ENCODE measurements around the gene ADAMTS4. TPM values are rescaled to one million over a fixed set of nuclear protein-coding genes. Genes with fewer than 3 reads are reported as not detected.
A peak's percentile ranks its signal among the peaks of the same experiment; 100 is the strongest.

The ADAMTS4 gene
- total RNA-seq, 1 donor from 2014 or later: 0.41 TPM

DNA sequence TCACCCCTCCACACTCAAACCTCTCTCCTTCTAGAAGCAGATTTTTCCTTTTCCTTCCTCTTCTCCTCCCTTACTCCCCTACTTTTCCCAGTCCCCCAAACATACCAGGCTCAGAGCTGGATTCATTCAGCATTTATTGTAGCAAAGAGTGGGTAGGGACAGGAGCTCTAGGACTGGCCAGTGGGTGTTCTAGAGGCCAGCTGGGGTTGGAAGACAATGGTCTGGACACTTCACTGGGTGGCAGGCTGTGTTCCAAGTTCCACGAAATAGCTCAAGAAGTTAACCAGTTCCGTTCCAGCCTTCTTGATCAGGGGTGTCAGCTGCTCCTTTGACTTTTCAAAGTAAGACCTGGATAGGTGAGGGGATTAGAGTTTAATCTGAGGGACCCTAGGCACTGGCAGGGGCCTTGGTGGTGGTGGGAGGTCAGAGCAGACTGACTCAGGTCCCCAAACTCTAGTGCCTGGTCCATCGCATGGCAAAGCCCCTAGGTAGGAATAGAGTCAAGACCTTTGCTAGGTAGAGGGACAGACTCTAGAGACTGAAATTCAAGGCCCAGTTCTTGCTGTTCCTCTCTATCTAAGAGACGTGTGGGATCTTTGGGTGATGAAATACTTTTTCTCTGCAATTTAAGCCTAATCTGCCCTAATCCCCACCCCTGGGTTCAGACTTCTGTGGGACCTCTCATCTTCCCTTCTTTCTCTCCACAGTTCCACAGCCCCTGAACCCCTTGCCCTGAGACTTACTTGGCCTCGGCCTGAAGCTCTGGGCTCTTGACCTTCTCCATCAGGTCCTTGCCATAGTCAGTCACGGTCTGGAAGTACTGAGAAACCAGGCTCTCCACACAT, 23.5 kb upstream of the ADAMTS4 start:
- DNase-seq (ENCODE audit: low spot score in 2 of 2) (no peak), FAIRE-seq (no peak)

DNA sequence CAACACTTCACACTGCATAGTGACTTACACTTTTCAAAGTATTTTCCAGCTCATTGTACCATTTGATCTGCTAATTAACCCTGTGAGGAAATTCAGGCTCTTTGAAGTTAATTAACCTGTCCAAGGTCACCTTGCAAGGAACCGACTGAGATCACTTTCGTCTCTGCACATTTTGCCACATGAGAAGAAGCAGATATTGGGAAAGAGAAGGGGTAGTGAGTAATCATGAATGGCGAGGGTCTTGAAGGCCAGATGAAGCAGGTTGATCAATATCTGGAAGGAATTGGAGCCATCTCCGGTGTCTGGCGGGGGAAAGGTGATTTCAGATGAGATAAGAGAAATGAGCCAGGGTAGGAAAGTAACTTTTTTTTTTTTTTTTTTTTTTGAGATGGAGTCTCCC, 21.1 kb upstream of the ADAMTS4 start:
- FAIRE-seq (no peak), DNase-seq (ENCODE audit: low spot score in 2 of 2) (no peak)

DNA sequence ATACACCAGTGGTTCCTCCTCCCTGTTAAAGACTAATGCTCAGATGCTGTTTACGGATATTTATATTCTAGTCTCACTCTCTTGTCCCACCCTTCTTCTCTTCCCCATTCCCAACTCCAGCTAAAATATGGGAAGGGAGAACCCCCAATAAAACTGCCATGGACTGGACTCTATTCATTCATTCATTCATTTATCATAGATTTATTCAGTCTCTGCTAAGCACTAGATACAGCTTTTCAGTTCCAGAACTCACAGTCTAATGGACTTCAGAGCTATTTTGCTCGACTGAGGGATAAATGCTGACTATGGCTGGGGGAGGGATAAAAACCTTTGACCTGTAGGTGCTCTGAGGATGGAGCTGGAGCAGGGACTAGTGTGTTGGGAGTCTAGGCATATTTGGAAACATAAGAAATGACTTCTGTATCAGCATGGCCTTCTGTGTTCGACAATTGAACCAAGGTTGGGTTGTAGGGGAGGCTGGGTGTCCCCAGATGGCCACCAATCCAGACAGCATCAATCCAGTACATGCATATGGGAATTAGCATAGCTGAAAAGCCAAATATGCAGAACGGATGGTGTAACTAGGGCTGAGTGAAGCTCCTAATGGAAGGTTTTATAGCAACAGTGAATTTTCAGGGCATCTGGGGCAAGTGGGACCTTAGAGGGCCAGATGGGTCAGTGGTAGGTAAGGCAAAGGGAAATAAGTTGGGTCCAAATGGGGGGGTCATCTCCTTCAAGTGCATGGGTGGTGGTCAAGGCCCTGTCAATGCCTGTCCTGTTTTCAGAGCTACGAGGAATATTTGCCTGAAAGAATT, 20.4 kb upstream of the ADAMTS4 start:
- no peak for DNase-seq (ENCODE audit: low spot score in 2 of 2)
- FAIRE-seq: no peak

- no peak for DNase-seq (ENCODE audit: low spot score in 2 of 2)
- FAIRE-seq: no peak
These were observed 19.6 kb upstream of the ADAMTS4 start for GRCh38 chr1:161218301-161219077.

DNA sequence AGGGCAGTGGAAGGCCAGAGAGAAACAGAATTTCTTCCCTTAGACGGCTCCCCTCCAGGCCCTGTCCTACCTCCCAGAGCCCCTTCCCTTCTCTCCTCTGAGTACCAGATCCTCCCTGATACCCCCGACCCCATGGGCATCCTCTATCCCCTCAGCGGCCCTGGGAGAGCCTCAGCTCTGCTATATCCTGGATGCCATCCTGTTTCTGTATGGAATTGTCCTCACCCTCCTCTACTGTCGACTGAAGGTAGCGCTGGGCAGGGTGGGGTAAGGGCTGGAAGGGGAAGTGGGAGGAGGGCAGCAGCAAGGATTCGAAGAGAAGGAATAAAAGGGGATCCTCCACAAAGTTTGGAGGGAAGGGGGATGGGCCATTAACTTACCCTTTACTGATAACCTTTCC, 19.0 kb upstream of the ADAMTS4 start:
- DNase-seq (ENCODE audit: low spot score in 2 of 2) (no peak), FAIRE-seq (no peak)

GRCh38 chr1:161216945-161217712, 18.3 kb upstream of the ADAMTS4 start:
- FAIRE-seq (no peak), DNase-seq (ENCODE audit: low spot score in 2 of 2) (no peak)

DNA sequence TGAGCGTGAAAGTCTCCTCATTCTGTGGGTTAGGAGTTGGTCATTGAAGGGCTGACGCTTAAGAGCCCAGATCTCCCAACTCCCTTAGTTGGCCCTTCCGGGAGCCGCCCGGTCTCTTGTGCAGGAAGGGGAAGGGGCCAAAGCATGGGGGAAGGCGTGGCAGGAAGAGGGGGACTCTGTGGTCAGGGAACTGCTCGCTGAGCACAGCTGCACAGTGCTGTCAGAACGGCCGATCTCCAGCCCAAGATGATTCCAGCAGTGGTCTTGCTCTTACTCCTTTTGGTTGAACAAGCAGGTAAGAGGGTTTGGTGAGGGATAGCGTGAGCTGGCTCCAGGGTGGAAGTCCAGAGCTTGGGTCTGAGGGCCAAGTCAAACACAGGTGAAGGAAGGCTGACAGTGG, 16.2 kb upstream of the ADAMTS4 start, which contains the start of gene FCER1G:
FCER1G (plus strand) TSS at position 220 of the 400 bp plus-strand sequence; CDS start at position 247, 27 bp downstream.
- FAIRE-seq: no peak
- no peak for DNase-seq (ENCODE audit: low spot score in 2 of 2)

DNA sequence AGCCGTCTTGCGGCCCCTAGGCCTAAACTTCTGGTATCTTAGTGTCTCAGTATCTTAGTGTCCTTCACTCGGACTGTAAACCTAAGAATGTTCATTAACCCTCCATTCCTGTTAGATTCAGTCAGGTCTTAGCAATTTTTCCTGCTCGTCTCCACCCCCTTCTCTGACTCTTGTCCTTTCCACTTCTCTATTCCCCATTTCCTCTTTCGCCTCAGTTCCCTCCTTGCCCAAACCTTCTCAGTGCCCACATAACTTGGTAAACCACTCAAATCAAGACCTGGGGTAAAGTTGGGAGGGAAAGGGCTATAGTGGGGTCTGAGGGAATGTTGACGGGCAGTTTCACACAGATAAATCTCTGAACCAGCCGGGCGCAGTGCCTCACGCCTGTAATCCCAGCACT, 15.5 kb upstream of the ADAMTS4 start:
- FAIRE-seq: no peak
- no peak for DNase-seq (ENCODE audit: low spot score in 2 of 2)

GRCh38 chr1:161209790-161210409, 11.0 kb upstream of the ADAMTS4 start:
- FAIRE-seq (no peak), DNase-seq (ENCODE audit: low spot score in 2 of 2) (peak in 1 of 2 donors; percentile 73)

DNA sequence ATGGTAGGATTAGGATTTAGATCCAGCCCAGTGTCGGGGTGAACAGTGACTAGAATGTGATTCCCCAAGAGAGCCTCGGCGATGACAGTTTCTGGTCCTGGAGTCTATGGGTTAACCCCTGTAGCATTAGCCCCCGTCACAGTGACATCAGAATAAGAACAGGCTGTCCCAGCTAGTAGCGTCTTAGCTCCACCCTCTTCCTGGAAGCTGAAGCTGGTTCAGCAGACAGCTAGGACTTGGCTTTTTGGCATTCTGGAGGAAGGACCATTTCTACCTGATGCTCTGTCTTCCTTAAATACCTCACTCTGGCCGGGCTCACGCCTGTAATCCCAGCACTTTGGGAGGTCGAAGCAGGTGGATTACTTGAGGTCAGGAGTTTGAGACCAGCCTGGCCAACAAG, 8.3 kb upstream of the ADAMTS4 start:
- no peak for DNase-seq (ENCODE audit: low spot score in 2 of 2)

GRCh38 chr1:161206411-161207140, 7.7 kb upstream of the ADAMTS4 start:
- FAIRE-seq: no peak

More for the DNA sequence above, 8.3 kb upstream of the ADAMTS4 start:
- FAIRE-seq: no peak

GRCh38 chr1:161201836-161202712, 3.2 kb upstream of the ADAMTS4 start, which contains the start of gene NDUFS2:
Gene NDUFS2 (plus strand): TSS chr1:161202367. CDS start chr1:161202386, 19 bp downstream.
- DNase-seq (ENCODE audit: low spot score in 2 of 2) (peak; percentile 80 to 90), FAIRE-seq (peak; percentile 39)

More at GRCh38 chr1:161206411-161207140, 7.7 kb upstream of the ADAMTS4 start:
- DNase-seq (ENCODE audit: low spot score in 2 of 2): no peak

GRCh38 chr1:161200992-161201835, 2.4 kb upstream of the ADAMTS4 start:
- no peak for FAIRE-seq

GRCh38 chr1:161200421-161200991, 1.7 kb upstream of the ADAMTS4 start:
- FAIRE-seq (no peak), DNase-seq (ENCODE audit: low spot score in 2 of 2) (no peak)

More at GRCh38 chr1:161200992-161201835, 2.4 kb upstream of the ADAMTS4 start:
- DNase-seq (ENCODE audit: low spot score in 2 of 2): no peak

DNA sequence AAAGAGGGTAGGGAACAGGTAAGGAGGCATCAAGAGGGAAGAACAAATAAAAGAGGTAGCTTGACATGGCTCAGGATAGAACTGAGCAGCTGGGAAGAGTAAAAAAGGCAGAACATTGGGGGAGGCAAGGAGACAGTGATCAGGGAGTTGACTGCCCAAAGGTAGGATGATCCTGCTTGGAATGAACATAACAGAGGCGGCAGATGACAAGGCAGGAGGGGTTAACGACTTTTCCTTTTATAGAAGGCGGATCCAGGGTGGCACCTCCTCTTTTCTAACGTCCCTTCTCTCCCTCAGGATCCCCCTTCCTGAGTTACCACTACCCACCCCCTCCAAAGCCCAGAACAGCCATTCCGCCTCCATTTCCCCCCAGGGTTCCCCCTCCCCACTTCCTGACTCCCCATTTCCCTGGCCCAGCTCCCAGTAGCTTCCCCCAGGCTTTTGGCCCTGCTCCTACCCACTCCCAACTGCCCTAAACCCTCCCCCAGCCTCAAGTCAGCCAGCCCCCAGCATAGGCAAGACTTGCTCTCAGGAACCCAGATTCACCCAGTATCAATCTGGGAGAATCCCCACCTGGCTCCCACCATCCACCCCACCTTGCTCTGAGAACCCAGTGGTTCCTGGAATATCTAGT, 769 bp upstream of the ADAMTS4 start:
- FAIRE-seq: no peak

More for the DNA sequence above, 769 bp upstream of the ADAMTS4 start:
- no peak for DNase-seq (ENCODE audit: low spot score in 2 of 2)
